Activated T-helper 17 cell treated with anti-CD3 and anti-CD28 coated beads, Interleukin-2, amount 50 U/mL, for 72 hours (primary cell): ENCODE results near the gene LRRC8C. TPM values are rescaled to one million over a fixed set of nuclear protein-coding genes. Genes with fewer than 3 reads are reported as not detected.

Experiments
- ATAC-seq: fragments of 150-1000 bp; cut with Tn5 transposase; replicated peaks from 2 replicates; pipeline ENCODE4 v1.10.0; 2021; ENCODE audit warnings: mild to moderate bottlenecking, moderate library complexity
- H3K27ac Mint-ChIP-seq: one replicate; pipeline ENCODE4 v1.8.0; 2022; ENCODE audit warnings: mixed read lengths
- H3K27me3 Mint-ChIP-seq: one replicate; pipeline ENCODE4 v1.8.0; 2022; ENCODE audit warnings: mixed read lengths
- H3K36me3 Mint-ChIP-seq: one replicate; pipeline ENCODE4 v1.8.0; 2022; ENCODE audit warnings: low read depth, mild to moderate bottlenecking, mixed read lengths
- H3K4me1 Mint-ChIP-seq: one replicate; pipeline ENCODE4 v1.8.0; 2022; ENCODE audit warnings: mixed read lengths
- H3K4me3 Mint-ChIP-seq: one replicate; pipeline ENCODE4 v1.8.0; 2022; ENCODE audit warnings: mild to moderate bottlenecking, mixed read lengths
- H3K9me3 Mint-ChIP-seq: one replicate; pipeline ENCODE4 v1.8.0; 2022; ENCODE audit warnings: mixed read lengths
- total RNA-seq, 2 donors: library from RNA; stranded (reverse); gene quantifications; one replicate each; pipeline ENCODE4 v1.2.3, GENCODE V29; 2022

LRRC8C gene
- total RNA-seq, 2 donors from 2014 or later = 27.7 to 50.4 TPM

DNA sequence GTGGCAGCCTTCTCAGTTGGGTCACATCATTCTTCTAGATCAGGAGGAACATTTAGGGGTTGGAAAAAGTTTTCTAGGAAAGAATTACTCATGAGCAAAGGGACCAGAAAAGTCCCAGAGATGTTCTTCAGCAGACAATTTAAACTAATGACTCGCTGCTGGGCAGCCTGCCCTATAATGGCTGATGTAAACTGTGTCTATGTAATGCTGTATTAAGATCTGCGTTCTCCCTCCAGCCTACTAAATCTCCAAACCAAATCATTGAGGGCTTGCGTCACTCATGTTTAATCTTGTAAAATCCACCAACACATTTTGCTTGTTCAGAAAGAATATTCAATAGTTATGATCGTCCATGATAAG is 92.1 kb downstream of the LRRC8C start:
- peak overlapping the region; percentile 99 for H3K27ac Mint-ChIP-seq
- no peaks in the 10 kb centered on the region for H3K27me3 Mint-ChIP-seq
- peaks cover 7% of the 10 kb centered on the region for H3K9me3 Mint-ChIP-seq
- peak; percentile 63 for ATAC-seq
- H3K36me3 Mint-ChIP-seq = peaks cover 60% of the 10 kb centered on the region
- H3K4me3 Mint-ChIP-seq = peak overlapping the region; percentile 73
- H3K4me1 Mint-ChIP-seq = peaks cover 59% of the 10 kb centered on the region

DNA sequence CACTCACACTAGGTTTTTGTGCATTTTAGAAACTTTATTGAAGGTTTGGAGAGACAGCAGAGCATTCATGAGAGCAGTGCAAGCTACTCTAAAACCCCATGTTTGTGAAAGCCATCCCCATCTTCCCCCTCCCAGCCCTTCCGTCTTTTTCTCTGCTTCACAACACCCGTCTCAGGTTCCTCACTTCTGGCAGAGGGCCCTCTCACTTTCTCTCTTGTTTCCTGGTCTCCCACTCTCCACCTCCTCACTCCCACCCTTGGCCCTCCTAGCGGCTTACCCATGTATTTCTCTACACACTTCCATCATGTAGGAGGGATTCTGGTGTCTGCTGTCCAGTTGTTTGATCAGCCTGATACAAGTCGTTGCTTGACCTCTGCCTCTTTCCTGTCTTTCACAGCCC is 92.7 kb downstream of the LRRC8C start:
- peaks cover 54% of the 10 kb centered on the region for H3K36me3 Mint-ChIP-seq

DNA sequence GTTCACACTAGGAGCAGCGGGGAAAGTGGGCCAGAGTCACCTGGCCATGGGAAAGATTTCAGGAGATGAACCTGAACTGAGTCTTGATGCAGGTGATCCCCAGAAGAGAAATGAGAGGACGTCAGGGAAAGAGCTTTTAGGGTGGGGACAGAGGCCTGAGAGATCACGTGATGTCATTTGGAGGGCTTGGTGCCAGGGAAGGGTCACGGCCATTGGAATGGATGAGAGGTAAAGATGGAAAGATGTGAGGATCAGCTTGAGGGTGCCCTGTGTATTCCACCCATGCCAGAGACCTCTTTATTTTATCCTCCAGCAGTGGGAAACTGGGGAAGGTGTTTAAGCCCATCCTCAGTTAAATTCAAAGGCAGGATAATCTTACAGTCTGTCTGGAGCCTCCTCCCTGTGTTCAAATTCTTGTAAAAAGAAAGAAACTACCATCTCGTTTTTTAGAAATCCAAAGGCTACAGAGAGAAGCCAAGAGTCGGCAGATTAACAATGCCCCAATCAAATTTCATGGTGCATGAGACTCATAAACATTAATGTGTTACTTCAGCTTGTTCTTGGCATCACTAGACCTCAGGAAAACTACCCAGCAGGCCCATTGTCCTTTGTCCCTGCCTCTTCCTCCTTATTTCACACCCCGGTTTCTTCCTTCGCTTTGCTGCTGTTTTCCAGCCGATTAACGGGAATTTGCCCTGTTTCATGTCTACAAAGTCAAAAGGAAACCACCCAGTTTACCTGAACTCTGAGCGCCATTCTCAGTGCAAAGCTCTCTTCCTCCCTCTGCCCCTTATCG is 94.8 kb downstream of the LRRC8C start:
- Mint-ChIP-seq H3K4me3 (peak overlapping the region; percentile 53), H3K27me3 (no peaks in the 10 kb centered on the region), H3K4me1 (peaks cover 72% of the 10 kb centered on the region), H3K36me3 (peaks cover 42% of the 10 kb centered on the region), H3K9me3 (peaks cover 7% of the 10 kb centered on the region), H3K27ac (peak overlapping the region; percentile 70)
- no peak for ATAC-seq

More for the DNA sequence above, 92.7 kb downstream of the LRRC8C start:
- Mint-ChIP-seq H3K4me1 (peaks cover 56% of the 10 kb centered on the region), H3K27ac (peak overlapping the region; percentile 99), H3K27me3 (no peaks in the 10 kb centered on the region), H3K4me3 (peak overlapping the region; percentile 73), H3K9me3 (peaks cover 7% of the 10 kb centered on the region)
- ATAC-seq = no peak

DNA sequence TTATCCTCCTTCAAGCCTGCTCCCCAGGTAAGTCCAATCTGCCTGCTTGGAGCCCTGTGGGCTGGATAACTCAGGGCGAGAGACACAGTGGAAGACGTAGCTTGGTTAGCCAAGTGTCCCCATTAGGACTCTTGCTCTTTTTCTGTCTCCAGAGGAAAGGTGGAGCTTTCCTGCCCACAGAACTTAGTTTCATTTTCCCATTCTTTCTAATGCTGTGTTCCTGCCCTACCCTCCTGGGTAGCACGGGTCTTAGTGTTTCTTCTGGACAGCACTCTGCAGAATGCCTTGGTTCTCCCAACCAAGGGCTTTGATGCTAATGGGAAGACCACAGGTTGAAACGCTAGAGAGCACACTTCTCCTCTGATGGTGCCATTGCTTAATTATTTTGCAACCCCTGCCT is 95.5 kb downstream of the LRRC8C start:
- Mint-ChIP-seq H3K9me3 (peaks cover 7% of the 10 kb centered on the region), H3K27ac (peak overlapping the region; percentile 70), H3K4me3 (peak overlapping the region; percentile 53), H3K36me3 (peaks cover 38% of the 10 kb centered on the region), H3K4me1 (peaks cover 69% of the 10 kb centered on the region), H3K27me3 (no peaks in the 10 kb centered on the region)
- no peak for ATAC-seq

DNA sequence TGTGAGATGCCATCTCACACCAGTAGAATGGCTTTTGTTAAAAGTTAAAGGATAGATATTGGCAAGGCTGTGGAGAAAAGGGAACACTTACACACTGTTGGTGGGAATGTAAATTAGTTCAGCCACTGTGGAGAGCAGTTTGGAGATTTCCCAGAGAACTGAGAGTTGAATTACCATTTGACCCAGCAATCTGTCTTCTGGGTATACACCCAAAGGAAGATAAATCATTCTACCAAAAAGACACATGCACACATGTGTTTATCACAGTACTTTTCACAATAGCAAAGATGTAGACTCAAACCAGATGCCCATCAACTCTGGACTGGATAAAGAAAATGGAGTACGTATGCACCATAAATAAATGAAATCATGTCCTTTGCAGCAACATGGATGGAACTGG is 99.3 kb downstream of the LRRC8C start:
- no peak for ATAC-seq
- Mint-ChIP-seq H3K4me3 (peak overlapping the region; percentile 35), H3K27me3 (no peaks in the 10 kb centered on the region), H3K9me3 (no peaks in the 10 kb centered on the region), H3K27ac (peak overlapping the region; percentile 84), H3K36me3 (peaks cover 11% of the 10 kb centered on the region), H3K4me1 (peaks cover 41% of the 10 kb centered on the region)

DNA sequence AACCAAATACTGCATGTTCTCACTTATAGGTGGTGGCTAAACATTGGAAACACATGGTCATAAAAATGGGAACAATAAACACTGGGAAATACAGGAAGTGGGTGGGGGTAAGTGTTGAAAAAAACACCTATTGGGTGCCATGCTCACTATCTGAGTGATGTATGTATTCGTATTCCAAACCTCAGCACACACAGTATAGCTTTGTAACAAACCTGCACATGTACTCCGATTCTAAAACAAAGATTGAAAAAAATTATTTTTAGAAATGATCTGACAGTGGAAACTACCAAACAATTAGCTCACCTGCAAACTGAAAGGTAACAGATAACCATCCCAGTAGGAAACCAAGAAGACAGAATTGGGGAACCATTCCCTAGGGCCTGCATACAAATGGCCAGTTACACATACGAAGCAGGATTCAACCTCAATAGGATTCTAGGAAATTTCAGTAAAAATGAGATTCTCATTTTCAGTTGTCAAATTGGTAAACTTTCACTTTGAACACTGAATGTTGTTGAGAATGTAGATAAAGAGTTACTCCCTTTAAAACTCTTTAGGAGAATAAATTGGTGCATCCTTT is 99.8 kb downstream of the LRRC8C start:
- H3K4me3 Mint-ChIP-seq = peak overlapping the region; percentile 35
- peak overlapping the region; percentile 84 for H3K27ac Mint-ChIP-seq
- ATAC-seq = peak; percentile 57
- H3K36me3 Mint-ChIP-seq = peaks cover 11% of the 10 kb centered on the region
- no peaks in the 10 kb centered on the region for H3K9me3 Mint-ChIP-seq
- H3K27me3 Mint-ChIP-seq = no peaks in the 10 kb centered on the region
- H3K4me1 Mint-ChIP-seq = peaks cover 39% of the 10 kb centered on the region

DNA sequence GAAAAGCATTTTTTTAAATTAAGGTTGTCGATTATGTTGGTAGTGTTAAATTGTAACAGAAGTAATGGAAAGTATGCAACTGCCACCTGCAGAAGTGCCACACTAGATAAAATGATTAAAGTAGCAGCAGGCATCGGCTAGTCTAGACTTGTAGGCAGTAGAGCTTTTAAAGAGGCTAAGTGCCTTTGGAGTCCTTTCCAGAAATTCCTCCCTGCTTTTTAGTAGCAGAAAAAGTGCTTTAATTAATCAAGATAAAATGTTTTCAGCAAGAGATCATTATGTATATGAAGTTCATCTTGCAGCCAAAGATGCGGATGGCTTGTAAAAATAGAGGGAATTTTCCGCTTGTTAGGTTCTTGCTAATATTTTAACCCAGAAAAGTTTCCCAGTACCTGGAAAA is 100.8 kb downstream of the LRRC8C start:
- Mint-ChIP-seq H3K27me3 (no peaks in the 10 kb centered on the region), H3K4me1 (peaks cover 36% of the 10 kb centered on the region), H3K27ac (no peak overlapping the region), H3K36me3 (peaks cover 5% of the 10 kb centered on the region), H3K4me3 (no peak overlapping the region), H3K9me3 (no peaks in the 10 kb centered on the region)
- ATAC-seq = no peak

DNA sequence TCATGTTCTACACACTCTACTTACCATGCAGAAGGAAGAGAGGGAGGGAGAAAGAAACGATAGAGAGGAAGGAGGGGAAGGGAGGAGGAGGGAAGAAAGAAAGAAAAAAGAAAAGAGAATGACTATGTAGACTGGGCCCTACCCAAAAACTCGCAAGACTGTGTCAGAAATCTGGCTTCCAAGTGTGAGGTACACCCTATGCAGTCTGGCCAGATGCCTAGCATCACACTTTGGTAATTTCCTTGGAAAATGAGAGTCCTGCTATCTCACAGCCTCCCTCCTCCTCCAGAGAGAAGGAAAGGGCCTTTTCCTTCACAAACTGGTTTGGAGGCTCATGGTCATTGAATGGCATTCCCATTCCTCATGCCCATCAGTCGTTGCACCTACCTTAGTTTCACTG is 101.5 kb downstream of the LRRC8C start:
- no peak for ATAC-seq
- Mint-ChIP-seq H3K9me3 (no peaks in the 10 kb centered on the region), H3K27me3 (no peaks in the 10 kb centered on the region), H3K36me3 (no peaks in the 10 kb centered on the region), H3K4me3 (no peak overlapping the region), H3K27ac (no peak overlapping the region), H3K4me1 (peaks cover 38% of the 10 kb centered on the region)

DNA sequence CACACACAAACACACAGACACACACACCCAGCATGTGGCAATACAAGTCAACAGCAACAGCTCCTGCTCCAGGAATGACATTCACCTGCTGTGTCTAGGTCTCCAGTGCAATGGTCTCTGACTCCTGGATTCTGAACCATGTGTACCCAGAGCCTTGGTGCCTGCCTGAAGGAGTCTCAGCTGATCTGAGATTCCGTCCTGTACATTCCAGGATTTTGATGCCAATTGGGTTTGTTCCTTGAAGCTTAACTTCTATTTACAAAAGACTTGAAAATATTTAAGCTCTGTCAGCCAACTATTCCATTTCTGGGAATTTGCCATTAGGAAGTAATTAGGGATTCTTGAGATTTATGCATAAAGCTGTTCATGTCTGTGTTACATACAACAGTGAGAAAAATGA is 102.6 kb downstream of the LRRC8C start:
- peaks cover 48% of the 10 kb centered on the region for H3K4me1 Mint-ChIP-seq
- no peak for ATAC-seq
- no peak overlapping the region for H3K27ac Mint-ChIP-seq
- H3K4me3 Mint-ChIP-seq = no peak overlapping the region
- H3K36me3 Mint-ChIP-seq = no peaks in the 10 kb centered on the region
- no peaks in the 10 kb centered on the region for H3K27me3 Mint-ChIP-seq
- H3K9me3 Mint-ChIP-seq = no peaks in the 10 kb centered on the region

DNA sequence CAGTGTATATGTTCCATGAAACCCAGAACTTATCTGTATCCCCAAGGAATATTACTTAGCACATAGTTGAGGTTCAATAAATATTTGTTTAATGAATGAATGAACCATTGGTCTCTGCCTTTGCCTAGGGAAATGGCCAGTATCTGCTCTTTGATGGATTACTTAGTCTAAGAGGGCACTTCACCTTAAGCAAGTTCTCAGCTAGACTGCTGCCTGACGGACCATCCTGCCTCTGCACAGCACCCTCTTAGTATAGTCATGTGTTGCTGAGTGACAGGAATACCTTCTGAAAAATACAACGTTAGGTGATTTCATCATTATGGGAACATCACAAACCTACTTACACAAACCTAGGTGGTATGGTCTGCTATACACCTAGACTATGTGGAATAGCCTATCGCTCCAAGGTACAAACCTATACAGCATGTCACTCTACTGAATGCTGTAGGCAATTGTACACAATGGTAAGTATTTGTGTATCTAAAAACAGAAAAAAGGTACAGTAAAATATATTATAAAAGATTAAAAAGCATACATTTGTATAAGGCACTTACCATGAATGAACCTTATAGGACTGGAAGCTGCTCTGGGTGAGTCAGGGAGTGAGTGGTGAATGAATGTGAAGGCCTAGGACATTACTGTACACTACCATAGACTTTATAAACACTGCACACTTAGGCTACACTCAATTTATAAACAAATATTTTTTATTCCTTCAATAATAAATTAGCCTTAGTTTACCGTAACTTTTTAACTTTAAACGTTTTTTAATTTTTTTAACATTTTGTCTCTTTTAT is 104.2 kb downstream of the LRRC8C start:
- Mint-ChIP-seq H3K36me3 (no peaks in the 10 kb centered on the region), H3K9me3 (peaks cover 3% of the 10 kb centered on the region), H3K27me3 (no peaks in the 10 kb centered on the region), H3K27ac (peak overlapping the region; percentile 86), H3K4me1 (peaks cover 46% of the 10 kb centered on the region), H3K4me3 (no peak overlapping the region)
- no peak for ATAC-seq

DNA sequence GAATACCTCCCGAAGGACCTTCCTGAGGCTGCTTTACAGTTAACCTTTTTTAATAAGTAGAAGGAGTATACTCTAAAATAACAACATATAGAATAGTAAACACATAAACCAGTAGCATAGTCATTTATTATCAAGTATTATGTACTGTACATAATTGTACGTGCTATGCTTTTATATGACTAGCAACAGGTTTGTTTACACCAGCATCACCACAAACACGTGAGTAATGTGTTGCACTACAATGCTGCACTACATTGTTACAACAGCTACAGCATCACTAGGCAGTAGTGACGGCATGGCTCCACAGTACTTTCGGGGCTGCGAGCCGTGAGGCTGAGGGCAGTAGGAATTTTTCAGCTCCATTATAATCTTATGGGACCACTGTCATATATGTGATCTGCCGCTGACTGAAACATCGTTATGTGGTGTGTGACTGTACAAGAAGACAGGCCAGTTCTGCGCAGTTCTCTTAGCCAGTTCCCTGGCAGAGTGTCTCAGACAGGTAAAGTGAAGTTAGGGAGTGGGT is 105.1 kb downstream of the LRRC8C start:
- H3K27ac Mint-ChIP-seq = peak overlapping the region; percentile 86
- H3K36me3 Mint-ChIP-seq = no peaks in the 10 kb centered on the region
- ATAC-seq = no peak
- no peaks in the 10 kb centered on the region for H3K27me3 Mint-ChIP-seq
- H3K4me1 Mint-ChIP-seq = peaks cover 37% of the 10 kb centered on the region
- H3K9me3 Mint-ChIP-seq = peaks cover 3% of the 10 kb centered on the region
- peak overlapping the region; percentile 81 for H3K4me3 Mint-ChIP-seq

DNA sequence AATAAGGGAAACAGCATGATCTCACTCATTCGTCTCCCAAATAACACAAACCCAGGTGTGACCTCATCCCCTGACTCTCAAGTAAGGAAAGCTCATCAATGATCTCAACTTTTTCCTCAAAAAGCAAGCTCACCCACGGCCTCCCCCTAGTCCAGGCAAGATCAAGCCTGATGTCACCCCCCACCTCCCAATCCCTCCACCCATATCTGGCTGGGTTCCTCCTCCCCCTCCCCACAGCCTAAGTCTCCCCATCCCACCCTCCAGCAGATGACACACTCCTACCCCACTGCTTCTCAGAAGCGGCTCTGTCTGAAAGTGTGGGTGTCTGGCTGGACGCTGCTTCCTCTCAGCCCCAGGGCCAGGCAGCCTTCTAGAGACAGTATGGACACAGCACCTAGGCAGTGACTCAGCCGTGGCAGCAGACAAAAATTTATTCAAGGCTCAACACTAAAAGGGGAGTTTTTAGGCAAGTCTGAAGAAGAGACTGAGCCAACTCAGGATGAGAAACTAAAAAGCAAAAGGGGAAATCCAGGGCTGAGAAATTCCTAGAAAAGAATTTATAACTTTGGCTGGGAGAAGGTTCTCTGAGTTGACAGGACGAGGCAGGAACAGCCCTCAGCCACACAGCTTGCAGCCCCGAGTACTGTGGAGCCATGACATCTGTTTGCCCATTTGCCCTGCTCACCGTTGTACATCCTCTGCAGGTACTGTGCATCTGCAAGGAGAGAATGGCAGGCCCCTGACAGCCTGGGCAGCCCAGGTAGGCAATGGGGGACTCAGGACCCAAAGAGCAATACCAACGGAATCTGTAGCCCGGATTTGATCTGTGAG is 106.3 kb downstream of the LRRC8C start:
- H3K27ac Mint-ChIP-seq = peak overlapping the region; percentile 86
- no peaks in the 10 kb centered on the region for H3K27me3 Mint-ChIP-seq
- H3K4me3 Mint-ChIP-seq = peak overlapping the region; percentile 81
- peaks cover 3% of the 10 kb centered on the region for H3K9me3 Mint-ChIP-seq
- peaks cover 43% of the 10 kb centered on the region for H3K4me1 Mint-ChIP-seq
- ATAC-seq = peak; percentile 93
- no peaks in the 10 kb centered on the region for H3K36me3 Mint-ChIP-seq

DNA sequence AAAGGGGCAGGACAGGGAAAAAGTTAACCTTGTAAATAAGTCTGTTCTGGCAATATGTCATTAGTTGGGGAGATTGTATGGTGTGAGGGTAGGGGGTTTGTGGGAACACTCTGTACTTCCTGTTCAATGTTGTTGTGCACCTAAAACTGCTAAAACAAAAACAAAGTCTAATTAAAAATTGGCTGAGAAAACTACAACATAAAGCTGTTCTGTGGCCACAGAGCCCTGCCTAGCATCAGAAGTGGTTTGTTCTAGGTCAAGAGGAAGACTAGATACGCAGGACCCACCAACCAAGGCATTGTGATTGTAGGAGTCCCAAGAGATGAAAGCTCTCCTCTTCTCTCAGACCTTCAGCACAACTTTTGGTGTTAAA is 106.9 kb downstream of the LRRC8C start:
- no peaks in the 10 kb centered on the region for H3K36me3 Mint-ChIP-seq
- no peaks in the 10 kb centered on the region for H3K27me3 Mint-ChIP-seq
- ATAC-seq = no peak
- peak overlapping the region; percentile 86 for H3K27ac Mint-ChIP-seq
- peaks cover 43% of the 10 kb centered on the region for H3K4me1 Mint-ChIP-seq
- peak overlapping the region; percentile 81 for H3K4me3 Mint-ChIP-seq
- H3K9me3 Mint-ChIP-seq = peaks cover 3% of the 10 kb centered on the region

DNA sequence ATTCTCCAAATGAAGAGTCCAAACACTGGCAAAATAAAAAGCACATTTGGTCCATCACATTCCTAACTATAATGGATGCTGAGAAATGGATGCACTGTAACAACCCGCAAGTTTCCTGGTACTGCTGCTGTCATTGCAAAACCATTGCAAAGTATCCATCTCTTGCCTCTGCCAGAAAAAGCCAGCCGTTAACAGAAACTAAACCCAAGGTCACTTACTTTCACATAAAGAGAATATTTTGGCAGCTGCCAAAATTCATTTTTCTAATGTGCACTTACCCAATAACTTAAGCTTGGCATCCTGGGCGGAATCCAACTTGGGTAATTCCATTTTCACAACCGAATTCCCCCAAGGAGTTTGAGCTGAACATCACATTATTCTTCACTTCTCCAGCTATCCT is 110.9 kb downstream of the LRRC8C start:
- Mint-ChIP-seq H3K27ac (no peak overlapping the region), H3K4me3 (no peak overlapping the region), H3K27me3 (no peaks in the 10 kb centered on the region), H3K9me3 (peaks cover 3% of the 10 kb centered on the region), H3K4me1 (peaks cover 32% of the 10 kb centered on the region), H3K36me3 (peaks cover 6% of the 10 kb centered on the region)
- no peak for ATAC-seq
